Measurements from ENCODE around the gene WDR46.

DNA sequence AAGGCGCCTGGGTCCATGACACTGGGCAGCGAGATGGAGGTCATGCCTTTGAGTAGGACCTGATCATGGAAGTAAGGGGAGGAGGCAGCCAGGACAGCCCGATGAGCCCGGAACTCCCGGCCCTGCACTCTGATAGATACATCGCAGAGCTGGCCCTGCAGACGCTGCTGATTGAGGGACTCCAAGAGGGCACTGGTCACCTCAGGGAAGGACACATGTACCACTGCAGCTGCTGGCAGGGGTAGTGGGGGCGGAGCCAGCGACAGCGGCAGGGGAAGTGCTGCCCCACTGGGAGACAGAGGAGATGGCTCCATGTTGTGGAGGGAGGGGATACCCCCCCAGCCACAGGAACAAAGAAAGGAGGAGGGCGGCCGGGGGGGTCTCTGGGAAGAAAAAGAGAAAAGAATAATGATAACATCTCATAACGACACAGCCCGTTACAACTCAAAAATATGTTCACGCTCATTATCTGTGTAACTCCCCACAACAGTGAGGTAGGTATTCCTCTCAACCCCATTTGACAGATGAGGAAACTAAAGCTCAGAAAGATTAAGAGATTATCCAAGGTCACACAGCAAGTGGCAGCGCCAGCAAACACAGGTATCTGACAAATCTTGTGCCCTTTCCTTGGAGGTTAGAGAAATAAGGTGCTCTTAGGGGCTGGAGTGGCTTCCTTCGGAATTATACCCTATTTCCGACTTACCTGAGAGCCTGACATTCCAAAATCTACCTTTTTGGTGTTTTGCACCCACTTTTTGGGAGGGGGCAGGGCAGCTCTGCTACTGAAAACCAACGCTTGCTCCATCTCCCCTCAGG lies 27.8 kb upstream of the WDR46 start:
- TF ChIP-seq, protein P1, sequence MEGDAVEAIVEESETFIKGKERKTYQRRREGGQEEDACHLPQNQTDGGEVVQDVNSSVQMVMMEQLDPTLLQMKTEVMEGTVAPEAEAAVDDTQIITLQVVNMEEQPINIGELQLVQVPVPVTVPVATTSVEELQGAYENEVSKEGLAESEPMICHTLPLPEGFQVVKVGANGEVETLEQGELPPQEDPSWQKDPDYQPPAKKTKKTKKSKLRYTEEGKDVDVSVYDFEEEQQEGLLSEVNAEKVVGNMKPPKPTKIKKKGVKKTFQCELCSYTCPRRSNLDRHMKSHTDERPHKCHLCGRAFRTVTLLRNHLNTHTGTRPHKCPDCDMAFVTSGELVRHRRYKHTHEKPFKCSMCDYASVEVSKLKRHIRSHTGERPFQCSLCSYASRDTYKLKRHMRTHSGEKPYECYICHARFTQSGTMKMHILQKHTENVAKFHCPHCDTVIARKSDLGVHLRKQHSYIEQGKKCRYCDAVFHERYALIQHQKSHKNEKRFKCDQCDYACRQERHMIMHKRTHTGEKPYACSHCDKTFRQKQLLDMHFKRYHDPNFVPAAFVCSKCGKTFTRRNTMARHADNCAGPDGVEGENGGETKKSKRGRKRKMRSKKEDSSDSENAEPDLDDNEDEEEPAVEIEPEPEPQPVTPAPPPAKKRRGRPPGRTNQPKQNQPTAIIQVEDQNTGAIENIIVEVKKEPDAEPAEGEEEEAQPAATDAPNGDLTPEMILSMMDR (IDR thresholded peaks at IDR 0.05) = no peak
- no peak for TF ChIP-seq POLR2A (IDR thresholded peaks at IDR 0.05)

Measured in ovary (tissue), 3 donors.